Measurements from ENCODE around the gene CHD5.

The CHD5 gene

DNA sequence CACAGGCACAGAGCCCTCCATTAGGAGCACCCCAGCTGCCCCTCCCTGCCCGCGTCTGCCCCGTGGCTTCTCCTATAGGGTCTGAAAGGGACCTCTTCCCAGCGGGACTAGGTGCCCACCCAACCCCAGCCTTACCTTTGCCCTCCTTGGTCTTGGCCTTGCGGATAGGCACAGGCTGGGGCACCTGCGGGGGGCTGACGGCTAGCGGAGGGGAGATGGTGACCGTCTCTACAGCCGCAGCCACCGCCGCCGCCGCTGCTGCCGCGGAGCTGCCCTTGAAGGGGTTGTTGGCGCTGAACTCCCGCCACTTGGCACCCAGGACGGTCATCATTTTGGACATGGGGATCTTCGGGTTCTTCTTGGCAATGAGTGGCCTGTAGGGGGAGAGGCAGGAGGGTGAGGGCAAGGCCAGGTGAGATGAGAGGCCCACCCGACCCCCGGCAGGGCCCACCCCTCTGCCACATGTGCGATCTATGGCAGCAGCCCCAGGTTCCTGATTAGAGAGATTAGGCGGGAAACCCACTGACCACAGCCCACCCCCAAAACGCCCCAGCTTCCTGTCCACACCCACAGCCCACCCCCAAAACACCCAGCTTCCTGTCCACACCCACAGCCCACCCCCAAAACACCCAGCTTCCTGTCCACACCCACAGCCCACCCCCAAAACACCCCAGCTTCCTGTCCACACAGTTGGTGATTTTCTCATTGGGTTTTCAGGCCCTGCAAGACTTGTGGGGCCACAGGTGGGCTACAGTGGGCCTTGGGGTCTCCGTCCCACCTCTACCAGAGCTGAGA lies 25.4 kb downstream of the CHD5 start:
- DNase-seq (ENCODE audit: low read depth in 2 of 3, low spot score in 1 of 3): no peak

GRCh38 chr1:6152882-6153281 lies 27.2 kb downstream of the CHD5 start:
- DNase-seq (ENCODE audit: low read depth in 2 of 3, low spot score in 1 of 3): no peak

DNA sequence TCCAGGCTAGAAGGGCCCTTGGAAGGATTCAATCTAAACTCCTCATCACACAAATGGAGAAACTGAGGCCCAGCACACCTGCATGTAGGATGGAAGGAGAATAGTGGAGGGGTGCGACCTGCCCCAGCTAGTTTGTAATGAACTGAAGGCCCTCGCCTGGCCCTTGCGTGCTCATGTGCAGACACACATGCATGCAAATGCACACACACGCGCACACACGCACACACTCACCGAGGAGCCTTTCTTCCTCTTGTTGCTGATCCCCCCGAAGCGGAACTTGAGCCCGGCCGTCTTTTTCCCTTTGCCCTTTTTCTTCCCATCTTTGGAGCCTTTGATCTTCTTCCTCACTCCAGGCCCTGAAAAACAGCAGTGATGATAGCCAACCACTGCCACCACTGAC lies 27.9 kb downstream of the CHD5 start:
- DNase-seq (ENCODE audit: low read depth in 2 of 3, low spot score in 1 of 3): no peak

- DNase-seq (ENCODE audit: low read depth in 2 of 3, low spot score in 1 of 3): no peak
These were observed 28.8 kb downstream of the CHD5 start for GRCh38 chr1:6151291-6151822.

DNA sequence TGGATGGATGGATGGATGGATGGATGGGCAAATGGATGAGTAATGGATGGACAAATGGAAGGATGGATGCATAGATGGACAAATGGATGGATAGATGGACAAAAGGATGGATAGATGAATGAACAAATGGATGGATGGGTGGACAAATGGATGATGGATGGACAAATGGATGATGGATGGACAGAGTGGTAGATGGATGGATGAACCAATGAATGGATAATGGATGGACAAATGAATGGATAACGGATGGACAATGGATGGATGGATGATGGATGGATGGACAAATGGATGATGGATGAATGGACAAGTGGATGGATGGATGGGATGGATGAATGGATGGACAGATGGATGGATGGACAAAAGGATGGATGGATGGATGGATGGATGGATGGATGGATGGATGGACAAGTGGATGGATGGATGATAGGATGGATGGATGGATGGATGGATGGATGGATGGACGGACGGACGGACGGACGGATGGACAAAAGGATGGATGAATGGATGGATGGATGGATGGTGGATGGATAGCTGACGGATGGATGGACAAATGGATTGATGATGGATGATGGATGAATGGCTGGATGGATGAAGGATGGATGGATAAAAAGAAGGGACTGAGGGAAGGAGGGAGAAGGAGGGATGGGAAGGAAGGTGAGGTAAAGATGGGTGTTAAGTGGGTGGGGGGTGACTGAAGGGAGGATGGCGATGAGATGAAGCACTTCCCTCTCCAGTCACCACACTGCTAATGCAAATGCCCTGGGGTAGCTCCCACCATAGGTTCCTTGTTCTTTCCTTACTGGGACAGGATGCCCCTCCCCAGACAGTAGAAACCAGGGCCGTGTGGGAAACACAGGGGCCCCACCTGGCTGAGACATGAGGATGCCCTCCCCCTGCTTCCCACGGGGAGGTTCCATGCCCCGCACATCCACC lies 29.8 kb downstream of the CHD5 start:
- DNase-seq (ENCODE audit: low read depth in 2 of 3, low spot score in 1 of 3): no peak

- DNase-seq (ENCODE audit: low read depth in 2 of 3, low spot score in 1 of 3): no peak
These were observed 30.5 kb downstream of the CHD5 start for GRCh38 chr1:6149597-6149996.

DNA sequence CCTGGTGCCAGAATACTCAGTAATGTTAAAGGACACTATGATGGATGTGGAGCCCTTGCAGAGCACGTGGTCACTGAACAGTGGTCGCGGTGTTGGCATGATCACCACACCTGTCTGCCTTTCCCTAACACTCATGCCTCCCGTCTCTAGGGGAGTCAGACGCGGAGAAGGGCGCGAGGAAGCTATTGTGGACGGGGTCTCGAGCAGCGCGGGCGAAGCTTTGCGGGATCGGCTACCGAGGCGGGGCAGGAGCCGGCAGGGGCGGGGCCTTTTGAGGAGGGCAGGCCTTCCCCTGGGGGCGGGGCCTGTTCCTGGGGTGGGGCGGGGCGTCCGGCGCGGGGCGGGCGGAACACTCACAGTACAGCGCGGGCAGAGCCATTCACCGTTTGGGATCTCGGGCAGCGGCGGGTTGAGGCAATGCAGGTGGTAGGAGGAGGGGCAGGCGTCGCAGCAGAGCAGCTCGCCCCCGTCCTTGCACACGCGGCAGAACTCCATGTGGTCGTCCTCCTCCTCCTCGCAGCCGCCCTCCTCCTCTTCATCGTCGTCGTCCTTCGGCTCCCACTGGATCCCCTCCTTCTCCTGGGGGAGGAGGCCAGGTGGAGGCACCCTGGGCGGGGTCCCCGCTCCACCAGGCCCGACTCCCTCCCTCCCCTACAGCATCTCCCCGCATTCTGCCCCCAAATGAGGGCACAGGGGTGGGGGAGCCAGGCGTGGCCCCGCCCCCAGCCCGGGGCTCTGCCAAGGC lies 31.5 kb downstream of the CHD5 start:
- DNase-seq (ENCODE audit: low read depth in 2 of 3, low spot score in 1 of 3): peak; percentile 60 to 65 (median 61)

DNA sequence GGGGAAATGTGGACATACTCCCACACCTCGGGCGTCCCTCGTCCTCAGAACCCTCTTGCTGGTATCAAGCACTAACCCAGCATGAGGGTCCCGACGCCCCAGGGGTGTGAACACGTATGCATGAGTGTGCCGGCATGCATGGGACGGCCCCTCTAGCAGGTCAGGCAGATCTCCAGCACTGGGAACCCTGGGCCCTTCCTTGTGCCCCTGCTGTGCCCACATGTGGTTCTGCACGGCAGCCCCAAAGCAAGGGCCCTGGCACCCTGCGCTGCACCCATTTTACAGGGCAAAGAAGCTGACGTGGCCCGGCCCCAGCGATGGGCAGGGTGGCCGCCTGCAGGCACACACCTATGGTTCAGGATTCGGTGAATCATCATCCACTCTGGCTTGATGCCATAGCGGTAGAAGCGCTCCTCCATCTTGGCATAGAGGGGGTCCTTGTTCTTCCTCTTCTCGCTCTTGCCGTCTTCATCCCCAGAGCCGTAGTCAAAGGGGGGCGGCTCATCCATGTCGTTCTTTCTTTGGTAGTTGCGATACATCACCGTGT lies 34.2 kb downstream of the CHD5 start:
- DNase-seq (ENCODE audit: low read depth in 2 of 3, low spot score in 1 of 3): no peak

DNA sequence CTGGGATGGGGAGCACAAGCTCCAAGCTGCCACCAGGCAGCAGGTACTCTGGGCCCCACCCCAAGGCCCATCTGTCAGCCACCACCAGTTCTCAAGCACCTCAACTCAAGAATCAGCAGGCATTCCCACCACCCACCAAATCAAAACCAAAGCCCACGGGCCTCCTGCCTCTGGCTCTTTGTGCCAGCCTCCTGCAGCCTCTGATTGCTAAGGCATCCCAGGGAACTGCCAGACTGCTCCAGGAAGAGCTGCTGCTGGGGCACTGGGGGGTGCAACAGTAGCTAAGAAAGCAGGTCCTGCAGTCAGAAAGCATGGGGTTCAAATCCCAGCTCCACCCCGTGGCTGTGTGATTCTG lies 34.7 kb downstream of the CHD5 start:
- DNase-seq (ENCODE audit: low read depth in 2 of 3, low spot score in 1 of 3): no peak

GRCh38 chr1:6144647-6145395 lies 35.3 kb downstream of the CHD5 start:
- no peak for DNase-seq (ENCODE audit: low read depth in 2 of 3, low spot score in 1 of 3)

GRCh38 chr1:6144175-6144574 lies 35.9 kb downstream of the CHD5 start:
- DNase-seq (ENCODE audit: low read depth in 2 of 3, low spot score in 1 of 3): no peak

- DNase-seq (ENCODE audit: low read depth in 2 of 3, low spot score in 1 of 3): no peak
These were observed 36.7 kb downstream of the CHD5 start for GRCh38 chr1:6143395-6143794.

DNA sequence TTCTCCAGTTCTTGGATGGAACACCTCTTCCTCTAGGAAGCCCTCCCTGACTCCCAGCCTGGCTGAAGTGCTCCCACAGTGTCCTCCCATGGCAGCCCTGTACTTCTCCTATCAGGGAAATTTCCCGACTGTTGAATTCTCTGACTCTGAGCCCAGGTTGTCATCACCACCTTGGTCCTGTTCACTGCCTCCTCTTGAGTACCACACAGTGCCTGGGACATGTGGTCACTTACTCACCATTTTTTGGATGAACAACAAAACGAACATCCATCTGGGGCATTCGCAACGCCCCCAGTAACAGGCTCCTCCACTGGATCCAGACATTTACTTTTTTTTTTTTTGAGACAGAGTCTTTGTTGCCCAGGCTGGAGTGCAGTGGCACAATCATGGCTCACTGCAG lies 37.4 kb downstream of the CHD5 start:
- no peak for DNase-seq (ENCODE audit: low read depth in 2 of 3, low spot score in 1 of 3)

DNA sequence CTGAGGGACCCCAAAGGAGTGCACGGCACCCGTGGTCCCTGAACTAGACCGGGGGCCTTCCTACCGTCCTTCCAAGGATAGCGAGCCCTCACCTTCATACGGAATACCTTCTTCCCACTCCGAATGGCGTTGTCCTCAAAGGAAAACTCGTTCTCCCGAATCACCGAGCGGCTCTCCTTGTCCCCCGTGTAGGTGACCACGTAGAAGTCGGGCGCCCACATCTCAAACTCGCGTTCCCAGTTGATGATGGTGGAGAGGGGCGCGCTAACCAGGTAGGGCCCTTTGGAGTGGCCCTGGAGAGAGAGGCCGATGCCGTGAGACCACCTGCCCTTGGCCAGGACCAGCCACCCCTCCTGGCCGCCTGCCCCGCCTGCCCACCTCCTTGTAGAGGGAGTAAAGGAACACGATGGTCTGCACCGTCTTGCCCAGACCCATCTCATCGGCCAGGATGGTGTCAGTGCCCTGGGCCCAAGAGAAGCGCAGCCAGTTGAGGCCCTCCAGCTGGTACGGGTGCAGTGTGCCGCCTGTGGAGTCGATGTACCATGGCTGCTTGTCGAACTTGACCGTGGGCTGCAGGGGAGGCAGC lies 38.0 kb downstream of the CHD5 start:
- no peak for DNase-seq (ENCODE audit: low read depth in 2 of 3, low spot score in 1 of 3)

DNA sequence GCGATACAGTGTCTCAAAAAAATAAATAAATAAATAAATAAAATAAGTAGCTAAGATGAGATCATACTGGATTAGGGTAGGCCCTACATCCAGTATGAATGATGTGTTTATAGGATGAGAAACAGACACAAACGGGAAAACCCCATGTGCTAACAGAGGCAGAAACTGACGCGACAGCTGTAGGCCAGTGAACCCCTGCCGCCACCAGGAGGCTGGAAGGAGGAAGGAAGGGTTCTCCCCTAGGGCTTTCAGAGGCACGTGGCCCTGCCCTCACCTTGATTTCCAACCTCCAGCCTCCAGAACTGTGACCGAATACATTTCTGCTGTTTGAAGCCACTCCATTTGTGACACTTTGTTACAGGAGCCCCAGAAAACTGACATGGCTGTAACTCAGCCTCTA lies 38.5 kb downstream of the CHD5 start:
- peak in 1 of 3 donors; percentile 53 for DNase-seq (ENCODE audit: low read depth in 2 of 3, low spot score in 1 of 3)

- DNase-seq (ENCODE audit: low read depth in 2 of 3, low spot score in 1 of 3): no peak
These were observed 39.7 kb downstream of the CHD5 start for GRCh38 chr1:6140413-6140812.

- DNase-seq (ENCODE audit: low read depth in 2 of 3, low spot score in 1 of 3): no peak
These were observed 42.4 kb downstream of the CHD5 start for GRCh38 chr1:6137758-6138157.

DNA sequence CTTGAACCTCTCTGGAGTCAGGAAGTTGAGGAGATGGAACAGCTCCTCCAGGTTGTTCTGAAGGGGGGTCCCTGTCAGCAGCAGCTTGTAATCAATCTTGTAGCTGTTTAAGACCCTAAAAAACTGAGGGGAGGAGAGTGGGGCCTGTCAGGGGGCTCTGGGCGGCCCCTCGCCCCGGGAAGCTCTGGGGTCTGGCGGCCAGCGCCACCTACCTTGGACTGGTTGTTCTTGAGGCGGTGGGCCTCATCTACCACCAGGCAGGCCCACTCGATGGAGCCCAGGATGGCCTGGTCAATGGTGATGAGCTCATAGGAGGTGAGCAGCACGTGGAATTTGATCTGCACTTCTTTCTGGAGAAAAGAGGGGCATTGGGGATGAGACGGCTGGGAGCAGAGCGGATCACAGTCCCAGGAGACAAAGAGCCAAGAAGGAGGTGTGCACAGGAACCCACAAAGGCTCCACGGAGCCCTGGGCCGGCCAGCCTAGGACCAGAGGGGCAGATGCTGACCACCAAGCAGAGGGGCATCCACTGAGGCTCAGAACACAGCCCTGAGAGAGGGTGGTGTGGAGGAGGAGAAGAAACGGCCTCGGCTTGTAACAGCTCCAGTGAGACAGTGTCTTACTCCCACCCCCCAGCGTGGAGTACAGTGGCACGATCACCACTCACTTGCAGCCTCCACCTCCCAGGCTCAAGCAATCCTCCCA lies 43.5 kb downstream of the CHD5 start:
- no peak for DNase-seq (ENCODE audit: low read depth in 2 of 3, low spot score in 1 of 3)

DNA sequence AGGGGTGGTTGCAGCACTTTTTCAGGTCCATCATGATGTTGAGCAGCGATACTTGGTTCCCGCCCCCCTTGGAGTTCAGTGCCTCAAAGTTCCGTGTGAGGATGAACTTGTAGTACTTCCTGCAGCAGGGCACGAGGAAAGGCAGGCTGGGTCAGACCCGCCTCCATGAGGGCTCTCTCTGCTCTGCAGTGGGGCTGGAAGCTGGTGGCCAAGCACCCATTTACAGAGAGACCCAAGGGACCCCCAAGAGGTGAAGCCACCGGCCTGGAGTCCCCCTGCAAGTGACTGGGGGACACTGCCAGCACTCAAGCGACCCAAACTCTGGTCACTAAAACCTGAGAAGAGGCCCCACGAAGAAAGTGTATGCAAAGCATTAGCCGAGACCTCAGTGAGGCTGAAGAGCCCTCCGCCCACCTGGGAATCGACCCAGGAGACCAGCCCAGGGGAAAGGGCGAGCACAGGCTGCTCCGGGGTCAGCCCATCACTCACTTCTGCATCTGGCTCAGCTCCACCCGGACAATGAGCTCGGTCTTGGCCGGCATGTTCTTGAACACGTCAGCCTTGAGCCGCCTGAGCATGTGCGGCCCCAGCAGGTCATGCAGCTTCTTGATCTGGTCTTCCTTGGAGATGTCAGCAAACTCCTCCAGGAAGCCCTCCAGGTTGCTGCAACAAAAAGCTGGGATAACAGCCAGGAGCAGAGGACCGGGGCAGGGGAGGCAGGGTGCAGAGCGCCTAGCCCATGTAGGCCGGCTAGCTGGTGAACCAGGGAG lies 45.2 kb downstream of the CHD5 start:
- DNase-seq (ENCODE audit: low read depth in 2 of 3, low spot score in 1 of 3): no peak

Measured in stimulated activated CD4-positive, alpha-beta T cell treated with anti-CD3 and anti-CD28 coated beads, Interleukin-12 subunit alpha, Interleukin-12 subunit beta, amount 100 ng/mL, for 48 hours (primary cell).